GM18873 (cell line): Measurements from ENCODE around the gene MFSD6.
"Not testable (repeated sequence)": the region's sequence is repeated elsewhere in the genome, so short reads cannot be mapped to it uniquely, and the experiment has no call there.

Experiments
- ATAC-seq: cut with Tn5 transposase; IDR thresholded peaks from one replicate; pipeline ENCODE4 v1.9.1; 2021; ENCODE audit warnings: mild to moderate bottlenecking, moderate library complexity, moderate number of reproducible peaks; ENCODE audit not compliant: unreplicated experiment, low FRiP score

Gene MFSD6

GRCh38 chr2:190490502-190490901 lies 82.3 kb downstream of the MFSD6 start:
- no peak for ATAC-seq

- ATAC-seq: no peak
Measured at GRCh38 chr2:190493095-190493494, 84.9 kb downstream of the MFSD6 start.

GRCh38 chr2:190494600-190495227 lies 86.6 kb downstream of the MFSD6 start:
- ATAC-seq: not testable (repeated sequence)

- ATAC-seq: no peak
Measured at GRCh38 chr2:190497428-190497827, 89.3 kb downstream of the MFSD6 start.

GRCh38 chr2:190499273-190499672 lies 91.1 kb downstream of the MFSD6 start:
- ATAC-seq: no peak

- no peak for ATAC-seq
Measured at GRCh38 chr2:190500054-190500502, 91.9 kb downstream of the MFSD6 start.

GRCh38 chr2:190501231-190501630 lies 93.1 kb downstream of the MFSD6 start:
- ATAC-seq: no peak

- ATAC-seq: no peak
Measured at GRCh38 chr2:190501702-190502407, 93.7 kb downstream of the MFSD6 start.

- ATAC-seq: no peak
Measured at GRCh38 chr2:190503088-190503487, 94.9 kb downstream of the MFSD6 start.

GRCh38 chr2:190504912-190505311 lies 96.8 kb downstream of the MFSD6 start:
- no peak for ATAC-seq

GRCh38 chr2:190505696-190506095 lies 97.5 kb downstream of the MFSD6 start:
- no peak for ATAC-seq

- no peak for ATAC-seq
Measured at GRCh38 chr2:190506666-190507065, 98.5 kb downstream of the MFSD6 start.

- ATAC-seq: no peak
Measured at GRCh38 chr2:190507135-190507534, 99.0 kb downstream of the MFSD6 start.

- not testable (repeated sequence) for ATAC-seq
Measured at GRCh38 chr2:190509895-190510294, 101.7 kb downstream of the MFSD6 start.

GRCh38 chr2:190511104-190511503 lies 102.9 kb downstream of the MFSD6 start:
- ATAC-seq: no peak

- ATAC-seq: no peak
Measured at GRCh38 chr2:190512539-190513095, 104.5 kb downstream of the MFSD6 start.

- no peak for ATAC-seq
Measured at GRCh38 chr2:190513877-190514276, 105.7 kb downstream of the MFSD6 start.

- no peak for ATAC-seq
Measured at GRCh38 chr2:190514676-190515075, 106.5 kb downstream of the MFSD6 start.

GRCh38 chr2:190515687-190516086 lies 107.5 kb downstream of the MFSD6 start:
- ATAC-seq: no peak

GRCh38 chr2:190517468-190517867 lies 109.3 kb downstream of the MFSD6 start:
- ATAC-seq: no peak

GRCh38 chr2:190519975-190520767 lies 112.0 kb downstream of the MFSD6 start:
- no peak for ATAC-seq
